ENCODE measurements around the gene NAP1L4. TPM values are rescaled to one million over a fixed set of nuclear protein-coding genes. Genes with fewer than 3 reads are reported as not detected.

The NAP1L4 gene
- total RNA-seq, 1 donor = 121 TPM

DNA sequence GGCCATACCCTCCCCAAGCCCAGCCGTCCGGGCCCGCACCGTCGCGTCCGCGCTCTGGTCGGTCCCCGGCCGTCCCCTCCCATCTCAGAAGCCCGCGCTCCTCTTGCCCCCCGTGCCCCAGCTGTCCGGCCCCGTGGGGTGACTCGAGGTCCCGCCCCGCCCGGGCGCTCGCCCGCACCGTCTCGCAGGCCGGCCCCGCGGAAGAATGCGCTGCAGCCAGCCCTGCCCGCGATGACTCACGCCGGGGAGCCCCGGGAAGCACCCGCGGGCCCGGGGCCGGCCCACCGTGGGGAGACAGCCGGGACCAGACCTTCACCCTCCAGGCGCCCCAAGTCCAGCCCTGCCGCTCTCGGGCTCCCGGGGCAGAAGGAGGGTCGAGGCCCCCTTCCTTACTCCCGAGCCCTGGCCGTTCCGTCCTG, 62.6 kb downstream of the NAP1L4 start:
- TF ChIP-seq, protein P1, sequence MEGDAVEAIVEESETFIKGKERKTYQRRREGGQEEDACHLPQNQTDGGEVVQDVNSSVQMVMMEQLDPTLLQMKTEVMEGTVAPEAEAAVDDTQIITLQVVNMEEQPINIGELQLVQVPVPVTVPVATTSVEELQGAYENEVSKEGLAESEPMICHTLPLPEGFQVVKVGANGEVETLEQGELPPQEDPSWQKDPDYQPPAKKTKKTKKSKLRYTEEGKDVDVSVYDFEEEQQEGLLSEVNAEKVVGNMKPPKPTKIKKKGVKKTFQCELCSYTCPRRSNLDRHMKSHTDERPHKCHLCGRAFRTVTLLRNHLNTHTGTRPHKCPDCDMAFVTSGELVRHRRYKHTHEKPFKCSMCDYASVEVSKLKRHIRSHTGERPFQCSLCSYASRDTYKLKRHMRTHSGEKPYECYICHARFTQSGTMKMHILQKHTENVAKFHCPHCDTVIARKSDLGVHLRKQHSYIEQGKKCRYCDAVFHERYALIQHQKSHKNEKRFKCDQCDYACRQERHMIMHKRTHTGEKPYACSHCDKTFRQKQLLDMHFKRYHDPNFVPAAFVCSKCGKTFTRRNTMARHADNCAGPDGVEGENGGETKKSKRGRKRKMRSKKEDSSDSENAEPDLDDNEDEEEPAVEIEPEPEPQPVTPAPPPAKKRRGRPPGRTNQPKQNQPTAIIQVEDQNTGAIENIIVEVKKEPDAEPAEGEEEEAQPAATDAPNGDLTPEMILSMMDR (IDR thresholded peaks at IDR 0.05; ENCODE audit: insufficient read depth, low read depth, low read length) = no peak
- peak overlapping the region; percentile 79 for H3K4me3 ChIP-seq (ENCODE audit: low read depth, low read length)
- DNase-seq (ENCODE audit: low read depth) = peak; percentile 86

DNA sequence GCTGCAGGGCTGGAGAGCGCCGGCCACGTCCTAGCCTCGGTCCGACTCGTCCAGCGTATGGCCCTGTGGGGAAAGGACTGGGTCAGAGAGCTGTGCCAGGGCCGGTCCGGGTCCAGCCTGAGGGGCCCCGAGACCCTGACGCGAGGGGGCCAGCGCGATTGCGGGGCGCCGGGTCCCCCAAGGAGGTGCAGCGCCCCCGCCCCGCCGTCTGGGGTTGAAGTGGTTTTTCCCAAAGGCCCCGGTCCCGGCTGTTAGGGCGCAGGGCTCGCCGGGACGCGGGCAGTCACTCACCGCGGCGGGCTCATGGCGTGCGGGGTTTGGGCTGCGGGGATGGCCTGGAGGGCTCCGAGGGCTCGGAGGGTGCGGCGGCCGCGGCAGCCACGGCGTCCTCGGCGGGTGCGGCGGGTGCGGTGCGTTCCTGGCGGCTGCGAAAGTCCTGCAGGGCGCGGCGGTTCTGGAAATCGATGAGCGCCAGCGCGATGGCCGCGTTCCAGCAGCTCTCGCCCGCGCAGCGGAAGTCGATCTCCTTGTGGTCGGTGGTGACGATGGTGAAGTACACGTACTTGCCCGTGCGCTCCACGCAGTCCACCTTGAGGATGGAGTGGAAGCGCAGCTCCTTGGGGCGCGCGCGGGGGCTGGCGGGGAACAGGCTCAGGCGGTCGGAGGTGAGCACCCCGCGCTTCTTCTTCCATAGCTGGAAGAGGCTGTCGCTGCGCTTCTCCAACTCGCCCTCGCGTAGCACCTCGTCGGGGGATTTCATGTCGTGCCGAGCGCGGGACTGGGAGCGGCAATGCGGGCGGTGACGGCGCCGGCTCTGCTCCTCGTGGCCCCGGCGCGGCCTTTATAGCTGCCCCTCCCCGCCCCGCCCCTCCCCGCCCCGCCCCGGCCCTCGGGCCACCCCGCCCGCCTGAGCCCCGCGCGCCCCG, 63.3 kb downstream of the NAP1L4 start, which contains the start of gene PHLDA2:
Gene PHLDA2, minus strand, starts transcription at position 816 of the 926 bp plus-strand sequence. Its CDS starts 56 bp downstream, at position 760.
- TF ChIP-seq, protein P1 (IDR thresholded peaks at IDR 0.05; ENCODE audit: insufficient read depth, low read depth, low read length) = no peak
- DNase-seq (ENCODE audit: low read depth) = peak; percentile 72
- peak within 1 kb of the TSS; percentile 79 for H3K4me3 ChIP-seq (ENCODE audit: low read depth, low read length)

DNA sequence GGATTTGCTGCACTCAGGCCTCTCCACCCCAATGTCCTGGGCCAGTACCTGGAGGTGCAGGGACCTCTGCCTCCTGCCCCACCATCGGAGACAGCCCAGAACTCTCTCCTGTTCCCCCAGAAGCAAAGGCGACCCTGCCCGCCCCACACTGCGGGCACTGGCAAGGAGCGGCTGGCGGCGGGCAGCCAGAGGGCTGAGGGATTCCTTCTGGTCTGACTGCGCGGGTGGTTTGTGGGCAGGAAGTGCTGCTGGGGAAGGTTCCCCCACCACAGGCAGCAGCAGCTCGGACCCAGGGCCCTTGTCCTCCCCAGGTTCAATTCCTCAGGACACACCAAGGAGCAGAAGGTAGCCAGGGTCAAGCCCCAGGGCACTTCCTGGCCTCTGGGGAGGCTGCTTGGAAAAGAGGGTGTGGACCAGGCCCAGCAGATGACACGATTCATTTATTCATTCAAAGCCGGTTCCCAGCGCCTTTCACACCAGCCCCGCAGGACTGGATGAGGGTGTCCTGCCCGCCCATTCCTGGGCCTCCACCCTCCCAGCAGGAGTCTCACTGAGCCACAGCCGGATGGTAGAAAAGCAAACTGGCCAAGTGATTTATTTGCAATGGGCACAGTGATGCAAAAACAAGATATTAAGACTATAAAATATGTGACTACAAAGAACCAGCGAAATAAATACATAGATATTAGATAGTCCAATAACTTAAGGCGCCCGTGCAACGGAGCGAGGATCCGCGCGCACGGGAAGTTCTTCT, 64.1 kb downstream of the NAP1L4 start:
- peak; percentile 48 for DNase-seq (ENCODE audit: low read depth)

DNA sequence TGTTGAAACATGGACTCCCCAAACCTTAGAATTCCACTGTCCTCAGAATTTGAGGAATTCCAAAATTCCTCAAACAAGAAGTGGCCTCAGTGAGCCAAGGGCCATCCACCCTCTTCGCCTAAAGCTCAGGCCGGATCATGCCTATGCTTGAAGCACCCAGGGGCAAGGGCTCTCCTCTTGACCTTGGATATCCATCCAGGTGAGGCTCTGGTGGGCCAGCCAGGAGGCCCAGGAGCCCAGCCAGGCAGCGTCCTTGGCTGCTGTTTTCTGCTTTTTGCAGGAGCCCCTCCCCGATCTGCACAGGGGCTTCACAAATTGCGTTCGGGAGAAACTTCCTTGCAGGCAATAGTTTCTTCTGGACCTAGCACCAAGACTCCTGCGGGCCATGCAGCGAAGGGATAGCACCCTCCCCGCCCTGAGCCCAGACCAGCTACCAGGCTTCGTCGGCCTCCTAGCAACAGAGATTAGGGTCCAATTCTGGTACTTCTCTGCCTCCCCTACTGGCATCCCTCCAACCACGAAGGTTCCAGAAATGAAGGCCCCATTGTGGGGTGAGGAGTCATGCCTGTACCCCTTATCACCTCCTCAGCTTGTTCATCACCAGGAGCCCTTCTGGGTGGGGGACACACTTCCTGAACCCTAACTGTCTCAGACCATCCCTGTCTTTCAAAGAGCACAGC, 64.9 kb downstream of the NAP1L4 start:
- H3K4me3 ChIP-seq (ENCODE audit: low read depth, low read length) = peak overlapping the region; percentile 79
- TF ChIP-seq, protein P1 (IDR thresholded peaks at IDR 0.05; ENCODE audit: insufficient read depth, low read depth, low read length) = no peak
- DNase-seq (ENCODE audit: low read depth) = no peak

More for the DNA sequence above, 64.1 kb downstream of the NAP1L4 start:
- peak overlapping the region; percentile 79 for H3K4me3 ChIP-seq (ENCODE audit: low read depth, low read length)
- TF ChIP-seq, protein P1 (IDR thresholded peaks at IDR 0.05; ENCODE audit: insufficient read depth, low read depth, low read length) = no peak

DNA sequence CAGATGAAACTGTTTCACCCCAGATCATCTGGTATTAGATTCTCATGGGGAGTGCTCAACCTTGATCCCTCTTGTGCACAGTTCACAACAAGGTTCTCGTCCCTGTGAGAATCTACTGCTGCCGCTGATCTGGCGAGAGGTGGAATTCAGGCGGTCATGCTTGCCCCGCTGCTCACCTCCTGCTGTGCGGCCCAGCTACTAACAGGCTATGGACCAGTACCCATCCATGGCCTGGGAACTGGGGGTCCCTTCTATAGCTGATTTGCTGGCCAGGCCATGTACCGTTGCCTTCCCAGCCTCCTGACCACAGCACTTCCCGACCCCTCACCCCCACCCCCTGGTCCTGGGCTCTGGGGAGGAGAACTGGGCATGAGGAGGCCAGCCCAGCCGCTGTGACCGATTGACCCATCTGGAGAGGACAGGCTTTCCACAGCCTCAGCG, 65.5 kb downstream of the NAP1L4 start:
- no peak for DNase-seq (ENCODE audit: low read depth)
- H3K4me3 ChIP-seq (ENCODE audit: low read depth, low read length) = no peak overlapping the region
- TF ChIP-seq, protein P1 (IDR thresholded peaks at IDR 0.05; ENCODE audit: insufficient read depth, low read depth, low read length) = no peak

Measured in fibroblast of villous mesenchyme (primary cell).